GM13977 (cell line): ENCODE results near the gene OPCML.

ENCODE experiments used
- DNase-seq: peaks from one replicate; pipeline ENCODE4 v3.0.0; 2012; ENCODE audit warnings: low spot score
- CTCF ChIP-seq: IDR thresholded peaks from 2 replicates; pipeline ENCODE4 v1.5.1; 2012; ENCODE audit warnings: mild to moderate bottlenecking, control low read depth; ENCODE audit not compliant: insufficient read depth; ENCODE audit errors: extremely low read depth, missing control alignments
- in situ Hi-C: fragments of 300-500 bp; cut with MboI; formaldehyde crosslinking; loops from one replicate; pipeline ENCODE4 v1.12.0; 2022; ENCODE audit warnings: low sequenced_read_pairs, low pct_unique_long_range_greater_than_20kb, mixed read lengths, inconsistent platforms; ENCODE audit not compliant: unreplicated experiment

Gene OPCML

DNA sequence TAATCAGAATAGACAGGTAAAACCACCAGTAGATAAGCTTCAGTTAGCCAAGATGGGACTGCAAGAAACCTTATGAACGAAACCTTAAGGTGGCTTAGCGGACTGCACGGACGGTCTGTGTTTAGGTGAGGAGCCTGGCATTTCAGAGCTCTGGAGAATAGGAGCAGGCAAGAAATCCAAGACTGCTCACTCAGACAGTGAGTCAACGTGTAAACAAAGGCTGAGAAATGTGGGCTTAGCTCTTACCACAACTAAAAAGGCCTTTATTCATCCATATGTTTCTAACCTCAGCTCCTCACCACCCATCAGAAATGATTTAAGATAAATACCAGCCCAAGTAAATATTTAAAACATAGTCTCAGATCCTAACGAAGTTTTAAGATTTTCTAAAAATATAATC lies 657.7 kb downstream of the OPCML start:
- TF ChIP-seq CTCF = no peak
- in situ Hi-C loops = no loop called here
- DNase-seq = no peak

DNA sequence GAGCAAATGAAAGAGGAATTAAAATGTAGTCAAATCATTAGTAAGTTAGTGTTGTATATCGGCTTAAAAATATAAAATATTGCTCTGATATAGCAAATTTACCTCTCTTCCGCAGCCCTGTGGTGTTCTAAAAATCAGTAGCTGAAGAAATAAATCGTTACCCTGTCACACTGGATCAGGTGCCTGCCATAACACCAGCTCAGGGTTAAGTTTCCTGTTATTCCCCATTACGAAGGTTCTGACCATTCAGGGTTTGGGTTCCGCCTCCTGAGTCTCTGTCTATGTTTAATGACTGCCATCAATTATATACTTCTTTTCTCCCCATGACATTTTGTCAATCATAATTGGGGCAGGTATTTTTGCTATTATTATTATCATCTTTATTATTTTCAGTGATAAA lies 658.5 kb downstream of the OPCML start:
- no peak for TF ChIP-seq CTCF
- in situ Hi-C loops = no loop called here
- DNase-seq = no peak

GRCh38 chr11:132872211-132872610 lies 660.1 kb downstream of the OPCML start:
- no peak for DNase-seq
- in situ Hi-C loops = no loop called here
- TF ChIP-seq CTCF = no peak

GRCh38 chr11:132866783-132867545 lies 665.3 kb downstream of the OPCML start:
- no peak for TF ChIP-seq CTCF
- DNase-seq = no peak
- in situ Hi-C loops = no loop called here

DNA sequence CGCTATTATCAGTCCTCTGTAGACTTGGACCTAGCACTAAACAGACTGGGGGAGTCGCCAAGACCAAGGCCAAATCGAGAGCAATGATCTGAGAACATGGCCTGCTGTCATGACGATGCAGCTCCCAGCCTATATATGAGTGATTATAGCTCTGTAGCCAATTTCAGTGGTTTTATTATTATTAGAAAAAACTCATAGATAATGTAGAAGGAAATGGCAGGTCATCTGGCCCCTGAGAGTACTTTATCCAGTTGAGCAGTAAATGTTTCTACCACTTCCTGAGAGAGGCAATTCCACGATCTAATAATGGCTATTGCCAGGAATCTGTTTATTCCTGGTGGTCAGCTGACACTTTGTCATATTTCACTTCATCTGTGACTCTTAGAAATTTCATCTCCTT lies 666.7 kb downstream of the OPCML start:
- in situ Hi-C loops = no loop called here
- TF ChIP-seq CTCF = no peak
- no peak for DNase-seq

DNA sequence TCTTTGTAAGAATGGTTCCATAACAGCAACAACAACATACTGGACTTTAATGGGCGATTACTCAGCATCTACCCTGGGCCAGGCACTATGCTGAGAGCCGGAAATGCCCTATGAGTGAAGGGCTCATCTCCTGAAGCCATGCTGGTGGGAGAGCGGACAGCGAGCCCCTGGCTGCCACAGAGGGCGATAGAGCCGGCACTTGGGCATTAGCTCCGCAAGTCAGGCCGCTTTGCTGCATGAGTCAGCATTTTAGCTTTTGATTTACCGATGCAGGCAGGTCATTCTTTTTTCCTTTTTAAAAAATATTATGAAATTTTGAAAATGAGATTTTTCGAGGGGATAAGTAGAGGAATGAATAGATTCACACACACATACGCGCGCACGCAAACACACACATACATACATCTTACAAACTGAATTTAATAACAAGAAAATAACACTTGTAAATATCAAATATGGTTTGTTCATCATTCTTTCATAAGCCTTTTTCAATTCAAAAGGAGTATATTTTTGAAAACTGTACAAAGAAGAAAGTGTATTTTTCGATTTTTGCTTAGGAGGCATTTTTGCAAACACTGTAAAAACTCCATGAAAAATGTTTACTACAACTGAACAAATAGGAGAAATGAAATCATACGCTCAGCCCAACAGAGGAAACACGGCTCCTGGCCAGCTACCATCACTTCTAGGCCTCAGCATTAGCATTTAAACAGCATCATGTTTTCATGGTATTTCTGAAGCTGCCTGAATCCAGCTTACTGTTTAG lies 667.3 kb downstream of the OPCML start:
- in situ Hi-C loops = no loop called here
- no peak for DNase-seq
- no peak for TF ChIP-seq CTCF
